Common myeloid progenitor, CD34-positive (primary cell): ENCODE data around the gene AUTS2.
"Not testable (repeated sequence)": the region's sequence is repeated elsewhere in the genome, so short reads cannot be mapped to it uniquely, and the experiment has no call there.

Source experiments
- CTCF ChIA-PET: fragments of 350-600 bp; sonication (Branson Sonifier 250); formaldehyde crosslinking; loops from one replicate; lab custom pipeline; 2021; ENCODE audit warnings: antibody characterized with exemption; lab: Charles Lee
- POLR2A ChIA-PET: fragments of 350-600 bp; sonication (Branson Sonifier 250); formaldehyde crosslinking; loops from one replicate; lab custom pipeline; 2021; ENCODE audit warnings: antibody characterized with exemption; lab: Charles Lee
- DNase-seq, 3 donors: peaks; one replicate each; pipeline versions ENCODE4 v3.0.0 to v3.0.0-alpha.2; 2013
- H3K27ac ChIP-seq, 2 experiments: 1 replicate in 1 of 2; 2 replicates in 1 of 2; pipeline ENCODE4 v1.7.0; 2013; ENCODE audit warnings: inconsistent platforms in 2 of 2, low read length in 2 of 2, mild to moderate bottlenecking in 2 of 2, low read depth in 1 of 2, moderate library complexity in 1 of 2; ENCODE audit not compliant: severe bottlenecking in 2 of 2, insufficient read depth in 1 of 2, poor library complexity in 1 of 2
- H3K27me3 ChIP-seq, 5 experiments: replicated peaks in 2 of 5; 1 replicate in 3 of 5; 2 replicates in 2 of 5; pipeline versions ENCODE4 v1.6.1 to v1.7.0; 2013; ENCODE audit warnings: low read length in 4 of 5, mild to moderate bottlenecking in 2 of 5, moderate library complexity in 2 of 5, inconsistent platforms in 1 of 5; ENCODE audit not compliant: insufficient read depth in 5 of 5, control insufficient read depth in 4 of 5
- H3K36me3 ChIP-seq, 4 experiments: 1 replicate in 2 of 4; 2 replicates in 2 of 4; pipeline versions ENCODE4 v1.6.1 to v1.7.0; 2013; ENCODE audit warnings: low read length in 3 of 4, control low read depth in 1 of 4, mild to moderate bottlenecking in 1 of 4; ENCODE audit not compliant: control insufficient read depth in 4 of 4, insufficient read depth in 4 of 4
- H3K4me1 ChIP-seq, 4 experiments: 1 replicate in 3 of 4; 2 replicates in 1 of 4; pipeline versions ENCODE4 v1.6.1 to v1.7.1; 2013; ENCODE audit warnings: low read length in 3 of 4, mild to moderate bottlenecking in 3 of 4, control low read depth in 1 of 4, inconsistent platforms in 1 of 4, moderate library complexity in 1 of 4; ENCODE audit not compliant: control insufficient read depth in 4 of 4, insufficient read depth in 4 of 4; ENCODE audit errors: control extremely low read depth in 1 of 4
- H3K4me3 ChIP-seq, 7 experiments: 1 replicate in 4 of 7; 2 replicates in 3 of 7; pipeline versions ENCODE4 v1.5.1 to v1.7.0; 2013; ENCODE audit warnings: mild to moderate bottlenecking in 7 of 7, low read length in 6 of 7, moderate library complexity in 6 of 7, inconsistent platforms in 2 of 7, low read depth in 2 of 7, control low read depth in 1 of 7; ENCODE audit not compliant: insufficient read depth in 4 of 7, control insufficient read depth in 1 of 7; ENCODE audit errors: extremely low read depth in 1 of 7
- H3K9me3 ChIP-seq, 5 experiments: 1 replicate in 4 of 5; 2 replicates in 1 of 5; pipeline versions ENCODE4 v1.6.1 to v1.7.1; 2013; ENCODE audit warnings: low read length in 4 of 5, mild to moderate bottlenecking in 2 of 5, inconsistent platforms in 1 of 5, low read depth in 1 of 5, moderate library complexity in 1 of 5; ENCODE audit not compliant: control insufficient read depth in 4 of 5, insufficient read depth in 2 of 5; ENCODE audit errors: control extremely low read depth in 1 of 5
- WGBS: methylation state at CpG from one replicate; pipeline ENCODE4 v1.1.5; 2013; ENCODE audit not compliant: insufficient coverage; 5-methylcytosine and 5-hydroxymethylcytosine counted together

AUTS2 gene

GRCh38 chr7:70641882-70642281, 1043.6 kb downstream of the AUTS2 start:
- no peak for DNase-seq
- ChIA-PET POLR2A (no interaction called here), CTCF (interaction anchor here (1.0 to 1.4 kb wide), 2 partner anchors 14 to 17 kb away, joined by 3 to 4 read pairs; no protein-coding TSS in a partner anchor)
- no peaks in the 10 kb centered on the region for H3K27me3 ChIP-seq
- H3K4me1 ChIP-seq = no peaks in the 10 kb centered on the region
- H3K4me3 ChIP-seq = no peak overlapping the region
- no peak overlapping the region for H3K27ac ChIP-seq
- peaks cover 0 to 6% (median 2%) of the 10 kb centered on the region in 5 experiments for H3K9me3 ChIP-seq
- WGBS = no CpG with 5 or more reads among the region's 2 CpGs
- H3K36me3 ChIP-seq = peaks cover 0 to 4% (median 1%) of the 10 kb centered on the region in 4 experiments

DNA sequence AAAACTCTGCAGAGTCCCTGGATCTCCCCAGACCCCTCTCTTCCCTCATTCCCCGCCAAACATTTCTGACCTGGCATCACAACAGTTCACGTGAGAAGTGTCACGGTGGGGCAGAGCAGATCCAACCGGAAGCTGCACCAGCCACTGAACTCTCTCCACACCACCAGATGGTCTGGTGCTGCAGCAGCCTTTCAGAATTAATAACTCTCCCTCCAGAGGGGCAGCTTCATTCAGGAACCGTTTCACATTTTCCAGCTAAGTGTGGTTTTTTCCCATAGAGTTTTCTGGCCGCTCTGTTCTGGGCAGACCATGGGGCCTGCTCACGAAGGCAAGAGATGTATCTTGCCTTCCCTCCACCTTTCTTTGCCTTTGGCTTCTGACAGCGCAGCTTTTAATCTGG, 1047.0 kb downstream of the AUTS2 start:
- DNase-seq = no peak
- Histone ChIP-seq H3K4me3 (no peak overlapping the region), H3K4me1 (peaks cover 0 to 2% (median 0%) of the 10 kb centered on the region in 4 experiments), H3K36me3 (peaks cover 0 to 4% (median 1%) of the 10 kb centered on the region in 4 experiments), H3K9me3 (peaks cover 0 to 6% (median 2%) of the 10 kb centered on the region in 5 experiments), H3K27ac (no peak overlapping the region), H3K27me3 (no peaks in the 10 kb centered on the region)
- ChIA-PET POLR2A (no interaction called here), CTCF (no interaction called here)
- WGBS = 88% methylated on average over 2 of the region's 8 CpGs

DNA sequence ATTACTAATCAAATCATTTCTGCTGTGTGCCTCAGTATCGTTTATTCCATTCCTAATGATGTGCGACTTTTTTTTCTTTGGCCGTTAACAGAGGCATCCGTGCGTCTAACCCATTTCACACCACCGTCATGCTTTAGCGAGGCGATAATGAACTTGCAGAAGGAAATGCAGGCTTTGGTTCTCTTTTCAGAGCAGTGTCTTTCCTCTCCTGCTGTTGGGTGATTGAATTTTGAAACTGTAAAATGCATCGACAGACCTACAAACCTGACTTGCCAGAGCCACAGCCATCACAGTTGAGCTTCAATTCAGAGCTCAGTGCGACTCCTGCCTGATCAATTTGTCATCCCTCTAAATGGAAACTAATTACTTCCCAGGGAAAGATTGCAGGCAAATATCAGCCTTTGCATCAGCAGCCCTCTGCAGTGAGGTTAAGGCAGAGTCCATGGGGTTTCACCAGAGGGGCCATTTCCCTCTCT, 1047.6 kb downstream of the AUTS2 start:
- Histone ChIP-seq H3K27me3 (no peaks in the 10 kb centered on the region), H3K27ac (no peak overlapping the region), H3K4me1 (peaks cover 0 to 2% (median 0%) of the 10 kb centered on the region in 4 experiments), H3K36me3 (peaks cover 0 to 4% (median 1%) of the 10 kb centered on the region in 4 experiments), H3K9me3 (peaks cover 0 to 6% (median 2%) of the 10 kb centered on the region in 5 experiments), H3K4me3 (no peak overlapping the region)
- no peak for DNase-seq
- 99% methylated on average over 10 of the region's 10 CpGs for WGBS
- ChIA-PET CTCF (interaction anchor here (2.0 kb wide), 1 partner anchor 52 kb away, joined by 7 read pairs; no protein-coding TSS in a partner anchor), POLR2A (no interaction called here)

DNA sequence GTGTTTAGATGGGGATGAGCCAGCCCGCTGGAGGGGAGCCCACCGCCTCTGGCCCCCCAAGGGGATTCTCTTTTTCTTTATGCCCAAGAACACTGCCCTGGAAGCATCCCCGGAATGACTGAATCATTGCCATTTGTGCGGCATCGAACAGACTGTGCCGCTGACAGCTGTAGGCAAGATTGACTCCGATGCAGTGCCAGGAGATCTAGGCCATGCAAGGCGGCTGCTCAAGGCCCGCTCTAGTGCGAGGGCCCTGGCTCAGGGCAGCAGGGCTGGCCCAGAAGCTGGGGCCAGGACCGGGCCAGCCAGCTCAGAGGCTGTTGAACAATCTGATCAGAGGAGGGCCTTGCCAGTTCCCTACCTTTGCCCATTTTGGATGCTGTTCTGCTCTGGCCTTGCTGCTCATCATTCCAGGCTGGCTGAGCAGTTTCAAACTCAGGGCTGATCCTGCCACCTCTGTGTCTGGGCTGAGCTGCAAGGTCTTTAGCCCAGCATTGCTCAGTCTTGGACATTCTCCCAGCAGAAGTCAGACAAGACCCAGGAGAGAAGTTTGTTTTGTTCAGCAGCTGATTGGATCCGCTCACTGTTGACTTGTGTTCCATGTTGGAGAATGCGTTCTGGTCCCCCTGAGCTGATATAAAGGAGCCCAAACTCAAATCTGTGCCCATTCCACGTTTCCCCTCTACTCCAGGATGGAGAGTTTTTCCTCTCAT, 1048.4 kb downstream of the AUTS2 start:
- peaks cover 0 to 4% (median 1%) of the 10 kb centered on the region in 4 experiments for H3K36me3 ChIP-seq
- no peak overlapping the region for H3K27ac ChIP-seq
- no peak for DNase-seq
- WGBS = 98% methylated on average over 14 of the region's 14 CpGs
- H3K9me3 ChIP-seq = peaks cover 0 to 3% (median 0%) of the 10 kb centered on the region in 5 experiments
- CTCF ChIA-PET = interaction anchor here (2.0 kb wide), 1 partner anchor 52 kb away, joined by 7 read pairs; no protein-coding TSS in a partner anchor
- peaks cover 0 to 2% (median 0%) of the 10 kb centered on the region in 4 experiments for H3K4me1 ChIP-seq
- no peaks in the 10 kb centered on the region for H3K27me3 ChIP-seq
- no peak overlapping the region for H3K4me3 ChIP-seq
- POLR2A ChIA-PET = no interaction called here

- Histone ChIP-seq H3K27ac (no peak overlapping the region), H3K36me3 (no peaks in the 10 kb centered on the region), H3K4me3 (no peak overlapping the region), H3K9me3 (no peaks in the 10 kb centered on the region), H3K27me3 (no peaks in the 10 kb centered on the region), H3K4me1 (peaks cover 0 to 2% (median 0%) of the 10 kb centered on the region in 4 experiments)
- ChIA-PET CTCF (interaction anchor here (2.0 kb wide), 1 partner anchor 50 kb away, joined by 7 read pairs; no protein-coding TSS in a partner anchor), POLR2A (no interaction called here)
- WGBS = 90% methylated on average over 2 of the region's 9 CpGs
- peak; percentile 8 to 64 (median 42) for DNase-seq
Measured at GRCh38 chr7:70647801-70648498, 1049.7 kb downstream of the AUTS2 start.

DNA sequence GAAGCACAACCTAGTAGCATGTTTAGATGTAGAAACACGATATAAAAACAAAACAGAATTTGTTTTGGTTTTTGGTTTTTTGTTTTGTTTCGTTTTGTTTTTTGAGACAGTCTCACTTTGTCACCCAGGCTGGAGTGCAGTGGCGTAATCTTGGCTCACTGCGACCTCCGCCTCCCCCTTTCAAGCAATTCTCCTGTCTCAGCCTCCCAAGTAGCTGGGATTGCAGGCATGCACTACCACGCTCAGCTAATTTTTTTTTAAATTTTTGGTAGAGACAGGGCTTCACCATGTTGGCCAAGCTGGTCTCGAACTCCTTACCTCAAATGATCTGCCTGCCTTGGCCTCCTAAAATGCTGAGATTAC, 1050.2 kb downstream of the AUTS2 start:
- CTCF ChIA-PET, DNase-seq, H3K27ac ChIP-seq, H3K27me3 ChIP-seq, H3K36me3 ChIP-seq, H3K9me3 ChIP-seq, POLR2A ChIA-PET, H3K4me3 ChIP-seq, H3K4me1 ChIP-seq: not testable (repeated sequence)
- 97% methylated on average over 6 of the region's 7 CpGs for WGBS

DNA sequence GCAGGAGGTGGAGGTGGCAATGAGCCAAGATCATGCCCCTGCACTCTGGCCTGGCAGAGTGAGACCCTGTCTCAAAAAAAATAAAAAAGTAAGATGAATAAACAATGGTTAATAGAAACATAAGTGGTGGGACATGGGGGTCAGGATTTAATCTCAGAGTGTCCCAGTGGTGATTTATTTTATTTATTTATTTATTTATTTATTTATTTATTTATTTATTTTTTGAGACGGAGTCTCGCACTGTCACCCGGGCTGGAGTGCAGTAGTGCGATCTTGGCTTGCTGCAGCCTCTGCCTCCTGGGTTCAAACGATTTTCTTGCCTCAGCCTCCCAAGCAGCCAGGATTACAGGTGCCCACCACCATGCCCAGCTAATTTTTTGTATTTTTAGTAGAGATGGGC, 1051.0 kb downstream of the AUTS2 start:
- Histone ChIP-seq H3K27ac (no peak overlapping the region), H3K4me1 (peaks cover 0 to 2% (median 0%) of the 10 kb centered on the region in 4 experiments), H3K36me3 (no peaks in the 10 kb centered on the region), H3K27me3 (no peaks in the 10 kb centered on the region), H3K9me3 (no peaks in the 10 kb centered on the region), H3K4me3 (no peak overlapping the region)
- WGBS = 100% methylated on average over 4 of the region's 5 CpGs
- CTCF ChIA-PET = no interaction called here
- no peak for DNase-seq
- POLR2A ChIA-PET = no interaction called here
